Measurements from ENCODE around the gene RHEX. TPM values are rescaled to one million over a fixed set of nuclear protein-coding genes. Genes with fewer than 3 reads are reported as not detected.

RHEX gene
- total and polyA plus RNA-seq, 2 of the 13 experiments (the other 11 are each of a cell fraction or from before 2014, with no cell fraction given): 1.4 to 2.7 TPM

DNA sequence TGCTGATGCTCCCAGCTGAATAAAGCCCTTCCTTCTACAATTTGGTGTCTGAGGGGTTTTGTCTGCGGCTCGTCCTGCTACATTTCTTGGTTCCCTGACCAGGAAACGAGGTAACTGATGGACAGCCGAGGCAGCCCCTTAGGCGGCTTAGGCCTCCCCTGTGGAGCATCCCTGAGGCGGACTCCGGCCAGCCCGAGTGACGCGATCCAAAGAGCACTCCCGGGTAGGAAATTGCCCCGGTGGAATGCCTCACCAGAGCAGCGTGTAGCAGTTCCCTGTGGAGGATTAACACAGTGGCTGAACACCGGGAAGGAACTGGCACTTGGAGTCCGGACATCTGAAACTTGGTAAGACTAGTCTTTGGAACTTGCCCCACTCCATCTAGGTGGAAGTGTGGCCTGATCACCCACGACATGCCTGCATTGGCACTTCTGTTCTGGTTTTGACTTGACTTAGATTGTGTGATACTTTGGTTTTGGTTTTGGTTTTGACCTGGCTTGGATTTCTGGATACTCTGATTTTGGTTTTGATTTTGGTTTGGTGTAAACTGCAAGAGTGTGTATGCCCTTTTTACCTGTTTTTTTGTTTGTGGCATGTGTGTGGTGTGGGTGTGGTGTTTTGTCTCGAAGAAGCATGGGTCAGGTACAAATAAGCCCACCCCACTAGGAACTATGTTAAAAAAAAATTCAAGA lies at the start of gene RHEX (continued):
- TF ChIP-seq MEF2D (CRISPR knock-in tag; IDR thresholded peaks at IDR 0.05): peak; percentile 32; the same call in 1 of the 2 replicates
- TF ChIP-seq ZNF629 (CRISPR knock-in tag; conservative IDR thresholded peaks at IDR 0.05): peak; percentile 6; the same call in 1 of the 2 replicates
- peak; percentile 25; the same call in 1 of the 2 replicates for TF ChIP-seq ZNF232 (CRISPR knock-in tag; IDR thresholded peaks at IDR 0.05; ENCODE audit: borderline replicate concordance)
- TF ChIP-seq SP4 (CRISPR knock-in tag; IDR thresholded peaks at IDR 0.05): peak; percentile 59
- peak; percentile 75 for TF ChIP-seq PHF8 (CRISPR knock-in tag; IDR thresholded peaks at IDR 0.05)
- TF ChIP-seq ZNF225 (CRISPR knock-in tag; IDR thresholded peaks at IDR 0.05): 0 out of 2 replicates have a peak, but pooled peaks have one; percentile 23
- TF ChIP-seq, protein P1, sequence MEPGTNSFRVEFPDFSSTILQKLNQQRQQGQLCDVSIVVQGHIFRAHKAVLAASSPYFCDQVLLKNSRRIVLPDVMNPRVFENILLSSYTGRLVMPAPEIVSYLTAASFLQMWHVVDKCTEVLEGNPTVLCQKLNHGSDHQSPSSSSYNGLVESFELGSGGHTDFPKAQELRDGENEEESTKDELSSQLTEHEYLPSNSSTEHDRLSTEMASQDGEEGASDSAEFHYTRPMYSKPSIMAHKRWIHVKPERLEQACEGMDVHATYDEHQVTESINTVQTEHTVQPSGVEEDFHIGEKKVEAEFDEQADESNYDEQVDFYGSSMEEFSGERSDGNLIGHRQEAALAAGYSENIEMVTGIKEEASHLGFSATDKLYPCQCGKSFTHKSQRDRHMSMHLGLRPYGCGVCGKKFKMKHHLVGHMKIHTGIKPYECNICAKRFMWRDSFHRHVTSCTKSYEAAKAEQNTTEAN (CRISPR knock-in tag; conservative IDR thresholded peaks at IDR 0.05): peak; percentile 39; the same call in 1 of the 2 replicates
- peak; percentile 63; the same call in 1 of the 2 replicates for TF ChIP-seq ZNF772 (CRISPR knock-in tag; IDR thresholded peaks at IDR 0.05)
- TF ChIP-seq, protein P2, sequence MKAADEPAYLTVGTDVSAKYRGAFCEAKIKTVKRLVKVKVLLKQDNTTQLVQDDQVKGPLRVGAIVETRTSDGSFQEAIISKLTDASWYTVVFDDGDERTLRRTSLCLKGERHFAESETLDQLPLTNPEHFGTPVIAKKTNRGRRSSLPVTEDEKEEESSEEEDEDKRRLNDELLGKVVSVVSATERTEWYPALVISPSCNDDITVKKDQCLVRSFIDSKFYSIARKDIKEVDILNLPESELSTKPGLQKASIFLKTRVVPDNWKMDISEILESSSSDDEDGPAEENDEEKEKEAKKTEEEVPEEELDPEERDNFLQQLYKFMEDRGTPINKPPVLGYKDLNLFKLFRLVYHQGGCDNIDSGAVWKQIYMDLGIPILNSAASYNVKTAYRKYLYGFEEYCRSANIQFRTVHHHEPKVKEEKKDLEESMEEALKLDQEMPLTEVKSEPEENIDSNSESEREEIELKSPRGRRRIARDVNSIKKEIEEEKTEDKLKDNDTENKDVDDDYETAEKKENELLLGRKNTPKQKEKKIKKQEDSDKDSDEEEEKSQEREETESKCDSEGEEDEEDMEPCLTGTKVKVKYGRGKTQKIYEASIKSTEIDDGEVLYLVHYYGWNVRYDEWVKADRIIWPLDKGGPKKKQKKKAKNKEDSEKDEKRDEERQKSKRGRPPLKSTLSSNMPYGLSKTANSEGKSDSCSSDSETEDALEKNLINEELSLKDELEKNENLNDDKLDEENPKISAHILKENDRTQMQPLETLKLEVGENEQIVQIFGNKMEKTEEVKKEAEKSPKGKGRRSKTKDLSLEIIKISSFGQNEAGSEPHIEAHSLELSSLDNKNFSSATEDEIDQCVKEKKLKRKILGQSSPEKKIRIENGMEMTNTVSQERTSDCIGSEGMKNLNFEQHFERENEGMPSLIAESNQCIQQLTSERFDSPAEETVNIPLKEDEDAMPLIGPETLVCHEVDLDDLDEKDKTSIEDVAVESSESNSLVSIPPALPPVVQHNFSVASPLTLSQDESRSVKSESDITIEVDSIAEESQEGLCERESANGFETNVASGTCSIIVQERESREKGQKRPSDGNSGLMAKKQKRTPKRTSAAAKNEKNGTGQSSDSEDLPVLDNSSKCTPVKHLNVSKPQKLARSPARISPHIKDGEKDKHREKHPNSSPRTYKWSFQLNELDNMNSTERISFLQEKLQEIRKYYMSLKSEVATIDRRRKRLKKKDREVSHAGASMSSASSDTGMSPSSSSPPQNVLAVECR (CRISPR knock-in tag; IDR thresholded peaks at IDR 0.05; ENCODE audit: borderline replicate concordance): peak; percentile 74; the same call in 1 of the 2 replicates
- 0 out of 2 replicates have a peak, but pooled peaks have one; percentile 14 for TF ChIP-seq NCOA2 (CRISPR knock-in tag; IDR thresholded peaks at IDR 0.05)
- TF ChIP-seq, protein P3, sequence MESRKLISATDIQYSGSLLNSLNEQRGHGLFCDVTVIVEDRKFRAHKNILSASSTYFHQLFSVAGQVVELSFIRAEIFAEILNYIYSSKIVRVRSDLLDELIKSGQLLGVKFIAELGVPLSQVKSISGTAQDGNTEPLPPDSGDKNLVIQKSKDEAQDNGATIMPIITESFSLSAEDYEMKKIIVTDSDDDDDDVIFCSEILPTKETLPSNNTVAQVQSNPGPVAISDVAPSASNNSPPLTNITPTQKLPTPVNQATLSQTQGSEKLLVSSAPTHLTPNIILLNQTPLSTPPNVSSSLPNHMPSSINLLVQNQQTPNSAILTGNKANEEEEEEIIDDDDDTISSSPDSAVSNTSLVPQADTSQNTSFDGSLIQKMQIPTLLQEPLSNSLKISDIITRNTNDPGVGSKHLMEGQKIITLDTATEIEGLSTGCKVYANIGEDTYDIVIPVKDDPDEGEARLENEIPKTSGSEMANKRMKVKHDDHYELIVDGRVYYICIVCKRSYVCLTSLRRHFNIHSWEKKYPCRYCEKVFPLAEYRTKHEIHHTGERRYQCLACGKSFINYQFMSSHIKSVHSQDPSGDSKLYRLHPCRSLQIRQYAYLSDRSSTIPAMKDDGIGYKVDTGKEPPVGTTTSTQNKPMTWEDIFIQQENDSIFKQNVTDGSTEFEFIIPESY (CRISPR knock-in tag; IDR thresholded peaks at IDR 0.05): peak; percentile 28; the same call in 1 of the 2 replicates
- TF ChIP-seq, protein P4, sequence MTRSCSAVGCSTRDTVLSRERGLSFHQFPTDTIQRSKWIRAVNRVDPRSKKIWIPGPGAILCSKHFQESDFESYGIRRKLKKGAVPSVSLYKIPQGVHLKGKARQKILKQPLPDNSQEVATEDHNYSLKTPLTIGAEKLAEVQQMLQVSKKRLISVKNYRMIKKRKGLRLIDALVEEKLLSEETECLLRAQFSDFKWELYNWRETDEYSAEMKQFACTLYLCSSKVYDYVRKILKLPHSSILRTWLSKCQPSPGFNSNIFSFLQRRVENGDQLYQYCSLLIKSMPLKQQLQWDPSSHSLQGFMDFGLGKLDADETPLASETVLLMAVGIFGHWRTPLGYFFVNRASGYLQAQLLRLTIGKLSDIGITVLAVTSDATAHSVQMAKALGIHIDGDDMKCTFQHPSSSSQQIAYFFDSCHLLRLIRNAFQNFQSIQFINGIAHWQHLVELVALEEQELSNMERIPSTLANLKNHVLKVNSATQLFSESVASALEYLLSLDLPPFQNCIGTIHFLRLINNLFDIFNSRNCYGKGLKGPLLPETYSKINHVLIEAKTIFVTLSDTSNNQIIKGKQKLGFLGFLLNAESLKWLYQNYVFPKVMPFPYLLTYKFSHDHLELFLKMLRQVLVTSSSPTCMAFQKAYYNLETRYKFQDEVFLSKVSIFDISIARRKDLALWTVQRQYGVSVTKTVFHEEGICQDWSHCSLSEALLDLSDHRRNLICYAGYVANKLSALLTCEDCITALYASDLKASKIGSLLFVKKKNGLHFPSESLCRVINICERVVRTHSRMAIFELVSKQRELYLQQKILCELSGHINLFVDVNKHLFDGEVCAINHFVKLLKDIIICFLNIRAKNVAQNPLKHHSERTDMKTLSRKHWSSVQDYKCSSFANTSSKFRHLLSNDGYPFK (CRISPR knock-in tag; IDR thresholded peaks at IDR 0.05; ENCODE audit: borderline replicate concordance): peak; percentile 67; the same call in 1 of the 2 replicates
- TF ChIP-seq GLI4 (CRISPR knock-in tag; IDR thresholded peaks at IDR 0.05; ENCODE audit: borderline replicate concordance): peak; percentile 59; the same call in 1 of the 2 replicates
- peak; percentile 35; the same call in 1 of the 2 replicates for TF ChIP-seq POLR2AphosphoS5 (IDR thresholded peaks at IDR 0.05; ENCODE audit: low read depth, low read length)
- TF ChIP-seq NCOA1 (CRISPR knock-in tag; IDR thresholded peaks at IDR 0.05): 0 out of 2 replicates have a peak, but pooled peaks have one; percentile 48
- TF ChIP-seq, protein P5, sequence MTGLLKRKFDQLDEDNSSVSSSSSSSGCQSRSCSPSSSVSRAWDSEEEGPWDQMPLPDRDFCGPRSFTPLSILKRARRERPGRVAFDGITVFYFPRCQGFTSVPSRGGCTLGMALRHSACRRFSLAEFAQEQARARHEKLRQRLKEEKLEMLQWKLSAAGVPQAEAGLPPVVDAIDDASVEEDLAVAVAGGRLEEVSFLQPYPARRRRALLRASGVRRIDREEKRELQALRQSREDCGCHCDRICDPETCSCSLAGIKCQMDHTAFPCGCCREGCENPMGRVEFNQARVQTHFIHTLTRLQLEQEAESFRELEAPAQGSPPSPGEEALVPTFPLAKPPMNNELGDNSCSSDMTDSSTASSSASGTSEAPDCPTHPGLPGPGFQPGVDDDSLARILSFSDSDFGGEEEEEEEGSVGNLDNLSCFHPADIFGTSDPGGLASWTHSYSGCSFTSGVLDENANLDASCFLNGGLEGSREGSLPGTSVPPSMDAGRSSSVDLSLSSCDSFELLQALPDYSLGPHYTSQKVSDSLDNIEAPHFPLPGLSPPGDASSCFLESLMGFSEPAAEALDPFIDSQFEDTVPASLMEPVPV (CRISPR knock-in tag; IDR thresholded peaks at IDR 0.05): 0 out of 2 replicates have a peak, but pooled peaks have one; percentile 51

Data from HepG2 (cell line).